ENCODE results near the gene TNFSF15.

TNFSF15 gene

GRCh38 chr9:114810614-114811013 lies 4.8 kb upstream of the TNFSF15 start:
- Histone ChIP-seq H3K9me2 (replicated peaks; ENCODE audit: insufficient read depth, low read length) (no peaks in the 10 kb centered on the region), H2AFZ (ENCODE audit: low read depth, low read length, severe bottlenecking) (no peak overlapping the region), H3K79me2 (ENCODE audit: insufficient read depth, low read length) (no peaks in the 10 kb centered on the region), H4K20me1 (ENCODE audit: low read depth, low read length) (no peaks in the 10 kb centered on the region), H3K27me3 (ENCODE audit: low read length) (no peaks in the 10 kb centered on the region), H3K9me3 (ENCODE audit: insufficient read depth, low read length) (no peaks in the 10 kb centered on the region), H3K27ac (ENCODE audit: low read depth, low read length) (no peak overlapping the region), H3K4me2 (ENCODE audit: low read depth, low read length, poor library complexity, severe bottlenecking) (no peak overlapping the region), H3K4me3 (ENCODE audit: insufficient read depth, low read length, poor library complexity, severe bottlenecking) (no peak overlapping the region), H3F3A (ENCODE audit: insufficient read depth) (no peaks in the 10 kb centered on the region), H3K36me3 (ENCODE audit: low read length) (no peaks in the 10 kb centered on the region), H3K9ac (ENCODE audit: low read length) (no peak overlapping the region)
- TF ChIP-seq EZH2phosphoT487 (conservative IDR thresholded peaks at IDR 0.05; ENCODE audit: low read length), result no peak
- no peak for TF ChIP-seq CTCF (IDR thresholded peaks at IDR 0.05; ENCODE audit: insufficient read depth, low read length, poor library complexity, severe bottlenecking)

- Histone ChIP-seq H2AFZ (ENCODE audit: low read depth, low read length, severe bottlenecking) (no peak overlapping the region), H3K36me3 (ENCODE audit: low read length) (no peaks in the 10 kb centered on the region), H3K9ac (ENCODE audit: low read length) (no peak overlapping the region; the same call in 1 of the 2 replicates), H4K20me1 (ENCODE audit: low read depth, low read length) (no peaks in the 10 kb centered on the region), H3K9me3 (ENCODE audit: insufficient read depth, low read length) (no peaks in the 10 kb centered on the region), H3K27ac (ENCODE audit: low read depth, low read length) (no peak overlapping the region), H3K27me3 (ENCODE audit: low read length) (no peaks in the 10 kb centered on the region), H3K4me2 (ENCODE audit: low read depth, low read length, poor library complexity, severe bottlenecking) (peak overlapping the region; percentile 47), H3K4me3 (ENCODE audit: insufficient read depth, low read length, poor library complexity, severe bottlenecking) (no peak overlapping the region), H3K9me2 (replicated peaks; ENCODE audit: insufficient read depth, low read length) (no peaks in the 10 kb centered on the region), H3F3A (ENCODE audit: insufficient read depth) (no peaks in the 10 kb centered on the region), H3K79me2 (ENCODE audit: insufficient read depth, low read length) (no peaks in the 10 kb centered on the region)
- TF ChIP-seq CTCF (IDR thresholded peaks at IDR 0.05; ENCODE audit: insufficient read depth, low read length, poor library complexity, severe bottlenecking) (no peak), EZH2phosphoT487 (conservative IDR thresholded peaks at IDR 0.05; ENCODE audit: low read length) (no peak)
Measured at GRCh38 chr9:114806526-114806900, 674 bp upstream of the TNFSF15 start.

GRCh38 chr9:114804505-114804904 lies 1.3 kb downstream of the TNFSF15 start:
- H2AFZ ChIP-seq (ENCODE audit: low read depth, low read length, severe bottlenecking), result no peak overlapping the region
- TF ChIP-seq EZH2phosphoT487 (conservative IDR thresholded peaks at IDR 0.05; ENCODE audit: low read length) (no peak), CTCF (IDR thresholded peaks at IDR 0.05; ENCODE audit: insufficient read depth, low read length, poor library complexity, severe bottlenecking) (no peak)
- no peaks in the 10 kb centered on the region for H3K79me2 ChIP-seq (ENCODE audit: insufficient read depth, low read length)
- no peak overlapping the region for H3K9ac ChIP-seq (ENCODE audit: low read length)
- no peaks in the 10 kb centered on the region for H3F3A ChIP-seq (ENCODE audit: insufficient read depth)
- no peaks in the 10 kb centered on the region for H3K9me2 ChIP-seq (replicated peaks; ENCODE audit: insufficient read depth, low read length)
- H3K9me3 ChIP-seq (ENCODE audit: insufficient read depth, low read length), result no peaks in the 10 kb centered on the region
- no peak overlapping the region for H3K4me3 ChIP-seq (ENCODE audit: insufficient read depth, low read length, poor library complexity, severe bottlenecking)
- no peaks in the 10 kb centered on the region for H4K20me1 ChIP-seq (ENCODE audit: low read depth, low read length)
- H3K27ac ChIP-seq (ENCODE audit: low read depth, low read length), result no peak overlapping the region
- no peaks in the 10 kb centered on the region for H3K36me3 ChIP-seq (ENCODE audit: low read length)
- H3K27me3 ChIP-seq (ENCODE audit: low read length), result no peaks in the 10 kb centered on the region
- H3K4me2 ChIP-seq (ENCODE audit: low read depth, low read length, poor library complexity, severe bottlenecking), result no peak overlapping the region
